Stimulated activated CD4-positive, alpha-beta T cell treated with anti-CD3 and anti-CD28 coated beads, Interleukin-12 subunit alpha, Interleukin-12 subunit beta, amount 100 ng/mL, for 4 hours (primary cell): Measurements from ENCODE around the gene RIT2.
"Not testable (repeated sequence)": the region's sequence is repeated elsewhere in the genome, so short reads cannot be mapped to it uniquely, and the experiment has no call there.

Experiments used
- DNase-seq: peaks from one replicate; pipeline ENCODE4 v3.0.0-alpha.2; 2020

Gene RIT2

GRCh38 chr18:42745171-42745570, 370.3 kb downstream of the RIT2 start:
- DNase-seq = no peak

- no peak for DNase-seq
Observed at GRCh38 chr18:42743373-42744138, 371.9 kb downstream of the RIT2 start.

- no peak for DNase-seq
Observed at GRCh38 chr18:42742969-42743368, 372.5 kb downstream of the RIT2 start.

GRCh38 chr18:42742474-42742873, 373.0 kb downstream of the RIT2 start:
- DNase-seq = no peak

- not testable (repeated sequence) for DNase-seq
Observed at GRCh38 chr18:42741805-42742347, 373.6 kb downstream of the RIT2 start.

GRCh38 chr18:42741299-42741698, 374.2 kb downstream of the RIT2 start:
- DNase-seq = not testable (repeated sequence)

- no peak for DNase-seq
Observed at GRCh38 chr18:42736074-42736473, 379.4 kb downstream of the RIT2 start.

- no peak for DNase-seq
Observed at GRCh38 chr18:42734520-42734919, 381.0 kb downstream of the RIT2 start.

- DNase-seq = no peak
Observed at GRCh38 chr18:42730272-42730671, 385.2 kb downstream of the RIT2 start.

- DNase-seq = no peak
Observed at GRCh38 chr18:42719221-42719620, 396.3 kb downstream of the RIT2 start.

- DNase-seq = no peak
Observed at GRCh38 chr18:42712065-42712464, 403.4 kb downstream of the RIT2 start.

- DNase-seq = no peak
Observed at GRCh38 chr18:42707080-42707479, 408.4 kb downstream of the RIT2 start.

- DNase-seq = no peak
Observed at GRCh38 chr18:42706618-42707017, 408.9 kb downstream of the RIT2 start.

GRCh38 chr18:42706029-42706608, 409.4 kb downstream of the RIT2 start:
- DNase-seq = no peak
